Stimulated activated CD8-positive, alpha-beta memory T cell treated with anti-CD3 and anti-CD28 coated beads, Interleukin-7, amount 100 ng/mL, for 48 hours (primary cell): Measurements from ENCODE around the gene OR2T8.

ENCODE experiments used
- DNase-seq, 2 donors: peaks; one replicate each; pipeline ENCODE4 v3.0.0-alpha.2; 2020; ENCODE audit warnings: low read depth in 1 of 2; ENCODE audit errors: extremely low read depth in 1 of 2

OR2T8 gene

GRCh38 chr1:247953408-247953807, 33.4 kb downstream of the OR2T8 start:
- no peak for DNase-seq

- no peak for DNase-seq
Observed at GRCh38 chr1:247961791-247962190, 41.7 kb downstream of the OR2T8 start.

- no peak for DNase-seq
Observed at GRCh38 chr1:247962911-247963588, 43.0 kb downstream of the OR2T8 start.

- no peak for DNase-seq
Observed at GRCh38 chr1:247964933-247965332, 44.9 kb downstream of the OR2T8 start, which contains the start of gene OR2AK2. TSS of gene OR2AK2 (plus strand) at chr1:247965233. CDS start at chr1:247965377, 144 bp downstream.

- no peak for DNase-seq
Observed at GRCh38 chr1:247966532-247967204, 46.6 kb downstream of the OR2T8 start.
